IMR-90 (cell line): ENCODE results near the gene ASCL3. TPM values are rescaled to one million over a fixed set of nuclear protein-coding genes. Genes with fewer than 3 reads are reported as not detected.

ENCODE experiments used
- ATAC-seq: fragments of 200-7000 bp; cut with Tn5 transposase; 2 replicates; pipeline ENCODE4 v1.9.1; 2020; ENCODE audit warnings: low read depth, mild to moderate bottlenecking, moderate library complexity
- BruUV-seq: library from RNA; stranded (reverse); fragments of 400-500 nt; replicated peaks from 2 replicates; lab custom pipeline; 2021; lab: Mats Ljungman, UMichigan
- CTCF ChIA-PET: fragments of 300-600 bp; formaldehyde crosslinking; extraction: SDS; loops from one replicate; lab custom pipeline; 2021; ENCODE audit warnings: antibody characterized with exemption; lab: Yijun Ruan, JAX
- POLR2A ChIA-PET: fragments of 300-600 bp; sonication (Branson Sonifier 250); formaldehyde crosslinking; loops from one replicate; lab custom pipeline; 2022; ENCODE audit warnings: antibody characterized with exemption; ENCODE audit not compliant: unreplicated experiment; lab: Charles Lee
- DNase-seq: peaks from one replicate; pipeline ENCODE4 v3.0.0; 2013
- H2AFZ ChIP-seq: replicated peaks from 2 replicates; pipeline ENCODE3; 2013; ENCODE audit warnings: low read length, mild to moderate bottlenecking; ENCODE audit not compliant: poor library complexity
- H2AK5ac ChIP-seq: 2 replicates; pipeline ENCODE4 v1.6.1; 2013; ENCODE audit warnings: low read depth, low read length, inconsistent platforms
- H2AK9ac ChIP-seq: replicated peaks from 2 replicates; pipeline ENCODE3; 2013; ENCODE audit warnings: mild to moderate bottlenecking, low read depth, low read length, moderate library complexity; ENCODE audit not compliant: poor library complexity
- H2BK120ac ChIP-seq: 2 replicates; pipeline ENCODE4 v1.6.1; 2013; ENCODE audit warnings: low read depth, low read length, inconsistent platforms
- H2BK15ac ChIP-seq: 3 replicates; pipeline ENCODE4 v1.6.1; 2013; ENCODE audit warnings: low read depth, low read length, inconsistent platforms
- H2BK20ac ChIP-seq: 2 replicates; pipeline ENCODE4 v1.6.1; 2013; ENCODE audit warnings: low read depth, mild to moderate bottlenecking, inconsistent platforms, low read length, moderate library complexity
- H2BK5ac ChIP-seq: 2 replicates; pipeline ENCODE4 v1.6.1; 2013; ENCODE audit warnings: mild to moderate bottlenecking, low read depth, low read length, inconsistent platforms; ENCODE audit not compliant: poor library complexity, severe bottlenecking
- H3K14ac ChIP-seq: replicated peaks from 2 replicates; pipeline ENCODE4 v1.6.1; 2013; ENCODE audit warnings: low read depth, low read length, inconsistent platforms
- H3K18ac ChIP-seq: 2 replicates; pipeline ENCODE4 v1.6.1; 2013; ENCODE audit warnings: low read depth, low read length, control low read depth
- H3K23ac ChIP-seq: 2 replicates; pipeline ENCODE4 v1.6.1; 2013; ENCODE audit warnings: low read depth, low read length, inconsistent platforms
- H3K27ac ChIP-seq: 2 replicates; pipeline ENCODE4 v1.5.1; 2013; ENCODE audit warnings: mild to moderate bottlenecking, control low read depth, low read length; ENCODE audit not compliant: insufficient read depth
- H3K27me3 ChIP-seq: 2 replicates; pipeline ENCODE4 v1.6.1; 2013; ENCODE audit warnings: low read length; ENCODE audit not compliant: control insufficient read depth, insufficient read depth
- H3K36me3 ChIP-seq: 2 replicates; pipeline ENCODE4 v1.6.1; 2013; ENCODE audit warnings: low read length, mixed read lengths; ENCODE audit not compliant: control insufficient read depth, insufficient read depth
- H3K4ac ChIP-seq: 2 replicates; pipeline ENCODE4 v1.6.1; 2013; ENCODE audit warnings: low read depth, low read length, inconsistent platforms
- H3K4me1 ChIP-seq: 2 replicates; pipeline ENCODE4 v1.6.1; 2013; ENCODE audit warnings: low read length, mixed read lengths; ENCODE audit not compliant: control insufficient read depth, insufficient read depth
- H3K4me2 ChIP-seq: 2 replicates; pipeline ENCODE4 v1.6.1; 2013; ENCODE audit warnings: low read depth, mild to moderate bottlenecking, control low read depth, low read length, moderate library complexity
- H3K4me3 ChIP-seq: 2 replicates; pipeline ENCODE4 v1.5.1; 2013; ENCODE audit warnings: low read depth, mild to moderate bottlenecking, control low read depth, low read length, moderate library complexity; ENCODE audit not compliant: insufficient read depth
- H3K56ac ChIP-seq: 2 replicates; pipeline ENCODE4 v1.6.1; 2013; ENCODE audit warnings: low read length, inconsistent platforms; ENCODE audit not compliant: insufficient read depth; ENCODE audit errors: extremely low read depth
- H3K79me1 ChIP-seq, 2 experiments: 2 replicates each; pipeline ENCODE4 v1.6.1; 2013; ENCODE audit warnings: low read length in 2 of 2, inconsistent platforms in 1 of 2, low read depth in 1 of 2
- H3K9ac ChIP-seq: 2 replicates; pipeline ENCODE4 v1.6.1; 2013; ENCODE audit warnings: low read depth, low read length, control low read depth
- H3K9me1 ChIP-seq: 2 replicates; pipeline ENCODE4 v1.6.1; 2013; ENCODE audit warnings: low read length, inconsistent platforms; ENCODE audit not compliant: insufficient read depth
- H3K9me3 ChIP-seq: 2 replicates; pipeline ENCODE4 v1.6.1; 2013; ENCODE audit warnings: low read length; ENCODE audit not compliant: control insufficient read depth, insufficient read depth
- H4K20me1 ChIP-seq: 2 replicates; pipeline ENCODE4 v1.6.1; 2013; ENCODE audit warnings: low read length, inconsistent platforms; ENCODE audit not compliant: insufficient read depth
- H4K5ac ChIP-seq: 2 replicates; pipeline ENCODE4 v1.6.1; 2013; ENCODE audit warnings: mild to moderate bottlenecking, low read depth, low read length, control low read depth
- H4K8ac ChIP-seq, 2 experiments: 2 replicates each; pipeline ENCODE4 v1.6.1; 2013; ENCODE audit warnings: low read depth in 2 of 2, low read length in 2 of 2, control low read depth in 1 of 2, inconsistent platforms in 1 of 2
- H4K91ac ChIP-seq: 2 replicates; pipeline ENCODE4 v1.6.1; 2013; ENCODE audit warnings: low read depth, low read length, inconsistent platforms; ENCODE audit not compliant: insufficient read depth
- BHLHE40 ChIP-seq: fragments of 150-350 bp; IDR thresholded peaks from 2 replicates; pipeline ENCODE4 v1.6.1; 2016; ENCODE audit warnings: mild to moderate bottlenecking, low read depth, low read length
- CEBPB ChIP-seq: IDR thresholded peaks from 2 replicates; pipeline ENCODE4 v1.6.1; 2012; ENCODE audit warnings: low read depth, low read length, improper control_type of control experiment
- CHD1 ChIP-seq: IDR thresholded peaks from 2 replicates; pipeline ENCODE4 v1.6.1; 2012; ENCODE audit warnings: low read depth, low read length, improper control_type of control experiment
- FOS ChIP-seq: fragments of 150-350 bp; IDR thresholded peaks from 2 replicates; pipeline ENCODE4 v1.6.1; 2016; ENCODE audit warnings: low read depth, low read length
- MAFK ChIP-seq: IDR thresholded peaks from 2 replicates; pipeline ENCODE4 v1.6.1; 2012; ENCODE audit warnings: low read depth, low read length, improper control_type of control experiment
- MAZ ChIP-seq: IDR thresholded peaks from 2 replicates; pipeline ENCODE4 v1.6.1; 2012; ENCODE audit warnings: low read depth, mild to moderate bottlenecking, low read length, improper control_type of control experiment, moderate library complexity, borderline replicate concordance
- MXI1 ChIP-seq: IDR thresholded peaks from 2 replicates; pipeline ENCODE4 v1.6.1; 2012; ENCODE audit warnings: low read depth, mild to moderate bottlenecking, low read length, moderate library complexity, borderline replicate concordance
- NFE2L2 ChIP-seq: fragments of 150-350 bp; IDR thresholded peaks from 2 replicates; pipeline ENCODE4 v1.6.1; 2016; ENCODE audit warnings: low read depth, mild to moderate bottlenecking, low read length
- POLR2A ChIP-seq: IDR thresholded peaks from 2 replicates; pipeline ENCODE4 v1.6.1; 2012; ENCODE audit warnings: mild to moderate bottlenecking, low read depth, low read length
- RAD21 ChIP-seq: IDR thresholded peaks from 2 replicates; pipeline ENCODE4 v1.6.1; 2012; ENCODE audit warnings: low read length, improper control_type of control experiment
- RCOR1 ChIP-seq: IDR thresholded peaks from 2 replicates; pipeline ENCODE4 v1.6.1; 2012; ENCODE audit warnings: mild to moderate bottlenecking, low read length, improper control_type of control experiment; ENCODE audit not compliant: insufficient replicate concordance
- RFX5 ChIP-seq: IDR thresholded peaks from 2 replicates; pipeline ENCODE4 v1.8.0; 2012; ENCODE audit warnings: low read depth, mild to moderate bottlenecking, low read length, moderate library complexity
- SMC3 ChIP-seq: fragments of 150-350 bp; IDR thresholded peaks from 2 replicates; pipeline ENCODE4 v1.6.1; 2016; ENCODE audit warnings: low read depth, mild to moderate bottlenecking, antibody characterized with exemption, low read length, moderate library complexity
- WGBS, 2 experiments: methylation state at CpG; one replicate each; pipeline versions ENCODE4 v1.1.5 to v1.1.7; 2013; ENCODE audit warnings: missing lambda C conversion rate in 2 of 2; ENCODE audit not compliant: insufficient read length in 1 of 2; ENCODE audit errors: extremely low coverage in 2 of 2; 5-methylcytosine and 5-hydroxymethylcytosine counted together
- dilution Hi-C: fragments of 300-500 bp; cut with HindIII; formaldehyde crosslinking; loops from one replicate; pipeline ENCODE4 v1.14.3; 2018; ENCODE audit warnings: low sequenced_read_pairs; ENCODE audit not compliant: unreplicated experiment
- in situ Hi-C: fragments of 300-500 bp; cut with MboI; formaldehyde crosslinking; loops from 3 replicates; pipeline ENCODE4 v1.14.3; 2019; ENCODE audit warnings: low sequenced_read_pairs, inconsistent platforms, mixed read lengths
- intact Hi-C: fragments of 100-400 bp; cut with micrococcal nuclease; formaldehyde crosslinking; loops from 2 replicates; pipeline ENCODE4 v1.10.0; 2022
- polyA plus RNA-seq, 3 experiments: library from polyadenylated mRNA; depleted of rRNA; stranded (reverse); fragments of >200 nt; gene quantifications; 2 replicates each; pipeline ENCODE4 v1.2.3, GENCODE V29; 2012; ENCODE audit warnings: low replicate concordance in 1 of 3
- total RNA-seq: library from RNA; depleted of rRNA; stranded (reverse); fragments of >200 nt; gene quantifications from 2 replicates; pipeline ENCODE4 v1.2.3, GENCODE V29; 2012
- TF ChIP-seq, protein P1 (sequence below): fragments of 150-350 bp; IDR thresholded peaks from 2 replicates; pipeline ENCODE4 v1.6.1; 2017; ENCODE audit warnings: mild to moderate bottlenecking, antibody characterized with exemption, low read length, low read depth
- TF ChIP-seq, protein P2 (sequence below): conservative IDR thresholded peaks from 2 replicates; pipeline ENCODE4 v1.5.1; 2012; ENCODE audit warnings: mild to moderate bottlenecking, low read depth, low read length, improper control_type of control experiment
- TF ChIP-seq, protein P3 (sequence below): fragments of 150-350 bp; IDR thresholded peaks from 2 replicates; pipeline ENCODE4 v1.6.1; 2016; ENCODE audit warnings: low read depth, mild to moderate bottlenecking, low read length, moderate library complexity, borderline replicate concordance

The ASCL3 gene
- total and polyA plus RNA-seq, 2 of the 4 experiments (the other 2 are of a cell fraction) = not detected

DNA sequence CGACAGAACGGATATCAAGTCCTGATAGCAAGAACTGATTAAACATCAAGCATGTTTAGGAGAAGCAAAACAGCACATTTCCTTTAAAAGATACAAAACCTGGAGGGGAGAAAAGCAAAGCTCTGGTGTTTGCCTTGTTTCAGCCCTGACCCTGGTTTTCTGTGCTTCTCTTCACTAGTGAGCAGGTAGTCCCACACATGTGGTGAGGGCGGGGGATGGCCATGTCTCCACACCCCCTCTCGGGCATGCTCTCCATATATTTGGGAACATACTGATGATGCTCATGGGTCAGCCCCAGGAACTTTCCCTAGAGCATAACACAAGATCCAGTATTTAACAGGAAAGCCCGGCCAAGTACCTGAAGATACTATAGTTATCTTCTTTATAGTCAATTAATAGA, 20.1 kb downstream of the ASCL3 start:
- Histone ChIP-seq H2BK15ac (no peak overlapping the region), H2AK5ac (no peak overlapping the region), H2AFZ (no peak overlapping the region), H3K4me2 (no peak overlapping the region), H3K79me1 (peaks cover 11 to 18% of the 10 kb centered on the region in 2 experiments; a peak in 3 of 4 replicates), H3K9ac (no peak overlapping the region), H3K14ac (no peak overlapping the region), H2AK9ac (no peak overlapping the region), H3K27me3 (no peaks in the 10 kb centered on the region), H3K4me1 (peaks cover 11% of the 10 kb centered on the region), H3K23ac (no peak overlapping the region), H3K9me1 (peaks cover 9% of the 10 kb centered on the region; the same call in 1 of the 2 replicates), H2BK20ac (no peak overlapping the region), H4K20me1 (no peaks in the 10 kb centered on the region), H4K8ac (no peak overlapping the region), H3K4me3 (no peak overlapping the region), H4K5ac (no peak overlapping the region), H3K36me3 (peaks cover 33% of the 10 kb centered on the region), H4K91ac (no peak overlapping the region), H2BK120ac (no peak overlapping the region), H3K56ac (no peak overlapping the region), H3K9me3 (no peaks in the 10 kb centered on the region), H3K27ac (no peak overlapping the region), H3K4ac (no peak overlapping the region), H2BK5ac (no peak overlapping the region), H3K18ac (no peak overlapping the region)
- BruUV-seq = no TSS peak
- DNase-seq (no peak), ATAC-seq (no peak)
- intact Hi-C loops (no loop called here), dilution Hi-C loops (no loop called here), in situ Hi-C loops (no loop called here)
- ChIA-PET POLR2A (no interaction called here), CTCF (interaction anchor here (0.6 kb wide), 1 partner anchor 124 kb away, joined by 4 read pairs; no protein-coding TSS in a partner anchor)
- WGBS, 2 experiments = no CpG with 5 or more reads among the region's 5 CpGs
- TF ChIP-seq, protein P1, sequence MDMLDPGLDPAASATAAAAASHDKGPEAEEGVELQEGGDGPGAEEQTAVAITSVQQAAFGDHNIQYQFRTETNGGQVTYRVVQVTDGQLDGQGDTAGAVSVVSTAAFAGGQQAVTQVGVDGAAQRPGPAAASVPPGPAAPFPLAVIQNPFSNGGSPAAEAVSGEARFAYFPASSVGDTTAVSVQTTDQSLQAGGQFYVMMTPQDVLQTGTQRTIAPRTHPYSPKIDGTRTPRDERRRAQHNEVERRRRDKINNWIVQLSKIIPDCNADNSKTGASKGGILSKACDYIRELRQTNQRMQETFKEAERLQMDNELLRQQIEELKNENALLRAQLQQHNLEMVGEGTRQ = no peak
- TF ChIP-seq MAFK (no peak), POLR2A (no peak), CEBPB (no peak), RFX5 (no peak), NFE2L2 (no peak), RCOR1 (no peak), RAD21 (no peak), SMC3 (no peak), MAZ (no peak), CHD1 (no peak), FOS (no peak), MXI1 (no peak), BHLHE40 (no peak)
- TF ChIP-seq, protein P2, sequence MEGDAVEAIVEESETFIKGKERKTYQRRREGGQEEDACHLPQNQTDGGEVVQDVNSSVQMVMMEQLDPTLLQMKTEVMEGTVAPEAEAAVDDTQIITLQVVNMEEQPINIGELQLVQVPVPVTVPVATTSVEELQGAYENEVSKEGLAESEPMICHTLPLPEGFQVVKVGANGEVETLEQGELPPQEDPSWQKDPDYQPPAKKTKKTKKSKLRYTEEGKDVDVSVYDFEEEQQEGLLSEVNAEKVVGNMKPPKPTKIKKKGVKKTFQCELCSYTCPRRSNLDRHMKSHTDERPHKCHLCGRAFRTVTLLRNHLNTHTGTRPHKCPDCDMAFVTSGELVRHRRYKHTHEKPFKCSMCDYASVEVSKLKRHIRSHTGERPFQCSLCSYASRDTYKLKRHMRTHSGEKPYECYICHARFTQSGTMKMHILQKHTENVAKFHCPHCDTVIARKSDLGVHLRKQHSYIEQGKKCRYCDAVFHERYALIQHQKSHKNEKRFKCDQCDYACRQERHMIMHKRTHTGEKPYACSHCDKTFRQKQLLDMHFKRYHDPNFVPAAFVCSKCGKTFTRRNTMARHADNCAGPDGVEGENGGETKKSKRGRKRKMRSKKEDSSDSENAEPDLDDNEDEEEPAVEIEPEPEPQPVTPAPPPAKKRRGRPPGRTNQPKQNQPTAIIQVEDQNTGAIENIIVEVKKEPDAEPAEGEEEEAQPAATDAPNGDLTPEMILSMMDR = no peak
- TF ChIP-seq, protein P3, sequence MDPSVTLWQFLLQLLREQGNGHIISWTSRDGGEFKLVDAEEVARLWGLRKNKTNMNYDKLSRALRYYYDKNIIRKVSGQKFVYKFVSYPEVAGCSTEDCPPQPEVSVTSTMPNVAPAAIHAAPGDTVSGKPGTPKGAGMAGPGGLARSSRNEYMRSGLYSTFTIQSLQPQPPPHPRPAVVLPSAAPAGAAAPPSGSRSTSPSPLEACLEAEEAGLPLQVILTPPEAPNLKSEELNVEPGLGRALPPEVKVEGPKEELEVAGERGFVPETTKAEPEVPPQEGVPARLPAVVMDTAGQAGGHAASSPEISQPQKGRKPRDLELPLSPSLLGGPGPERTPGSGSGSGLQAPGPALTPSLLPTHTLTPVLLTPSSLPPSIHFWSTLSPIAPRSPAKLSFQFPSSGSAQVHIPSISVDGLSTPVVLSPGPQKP = no peak
